CD4-positive, CD25-positive, alpha-beta regulatory T cell (primary cell): ENCODE results near the gene DHX32. TPM values are rescaled to one million over a fixed set of nuclear protein-coding genes. Genes with fewer than 3 reads are reported as not detected.
"Not testable (repeated sequence)": the region's sequence is repeated elsewhere in the genome, so short reads cannot be mapped to it uniquely, and the experiment has no call there.

Source experiments
- ATAC-seq, 2 donors: fragments of 150-1000 bp; cut with Tn5 transposase; one replicate each; pipeline ENCODE4 v1.10.0; 2021; ENCODE audit warnings: low read depth in 2 of 2, moderate number of reproducible peaks in 2 of 2, moderate library complexity in 1 of 2
- DNase-seq, 3 donors: peaks; one replicate each; pipeline versions ENCODE4 v3.0.0 to v3.0.0-alpha.2; 2012 to 2022; ENCODE audit warnings: mixed read lengths in 1 of 3
- H3K27ac ChIP-seq: one replicate; pipeline ENCODE4 v1.7.0; 2013; ENCODE audit warnings: mild to moderate bottlenecking, low read length; ENCODE audit not compliant: insufficient read depth, poor library complexity, severe bottlenecking
- H3K27me3 ChIP-seq: one replicate; pipeline ENCODE4 v1.7.0; 2013; ENCODE audit warnings: low read length; ENCODE audit not compliant: control insufficient read depth, insufficient read depth
- H3K36me3 ChIP-seq: one replicate; pipeline ENCODE4 v1.7.0; 2013; ENCODE audit warnings: mild to moderate bottlenecking, low read length, moderate library complexity; ENCODE audit not compliant: control insufficient read depth, insufficient read depth
- H3K4me1 ChIP-seq: 2 replicates; pipeline ENCODE4 v1.7.0; 2013; ENCODE audit warnings: mild to moderate bottlenecking, low read length; ENCODE audit not compliant: insufficient read depth, control insufficient read depth, poor library complexity, severe bottlenecking
- H3K4me3 ChIP-seq: one replicate; pipeline ENCODE4 v1.7.0; 2013; ENCODE audit warnings: low read depth, mild to moderate bottlenecking, low read length, moderate library complexity
- H3K9me3 ChIP-seq, 2 experiments: 1 replicate in 1 of 2; 2 replicates in 1 of 2; pipeline ENCODE4 v1.7.0; 2013; ENCODE audit warnings: low read length in 2 of 2, mild to moderate bottlenecking in 1 of 2, moderate library complexity in 1 of 2; ENCODE audit not compliant: control insufficient read depth in 2 of 2
- H3K27ac Mint-ChIP-seq, 3 donors: one replicate each; pipeline ENCODE4 v1.8.0; 2020 to 2022; ENCODE audit warnings: mild to moderate bottlenecking in 3 of 3, mixed read lengths in 3 of 3, moderate library complexity in 2 of 3
- H3K27me3 Mint-ChIP-seq: one replicate; pipeline ENCODE4 v1.8.0; 2022; ENCODE audit warnings: mild to moderate bottlenecking, mixed read lengths
- H3K36me3 Mint-ChIP-seq: one replicate; pipeline ENCODE4 v1.8.0; 2020; ENCODE audit warnings: mixed read lengths
- H3K4me1 Mint-ChIP-seq, 4 donors: one replicate each; pipeline ENCODE4 v1.8.0; 2020 to 2022; ENCODE audit warnings: mixed read lengths in 4 of 4, mild to moderate bottlenecking in 1 of 4
- H3K4me3 Mint-ChIP-seq, 4 donors: one replicate each; pipeline ENCODE4 v1.8.0; 2020 to 2022; ENCODE audit warnings: mild to moderate bottlenecking in 4 of 4, mixed read lengths in 4 of 4, moderate library complexity in 3 of 4
- H3K9me3 Mint-ChIP-seq, 7 donors: one replicate each; pipeline ENCODE4 v1.8.0; 2020 to 2022; ENCODE audit warnings: mixed read lengths in 7 of 7, mild to moderate bottlenecking in 3 of 7, moderate library complexity in 2 of 7
- polyA plus RNA-seq, 4 donors: library from polyadenylated mRNA; unstranded; fragments of 300-500 nt; fragmentation: Illumina TruSeq; gene quantifications; one replicate each; pipeline ENCODE4 v1.2.3, GENCODE V29; 2021
- total RNA-seq: library from RNA; stranded (reverse); gene quantifications from one replicate; pipeline ENCODE4 v1.2.3, GENCODE V29; 2022

DHX32 gene
- total and polyA plus RNA-seq, 5 donors from 2014 or later = 1.8 to 13.5 (median 10.3) TPM

DNA sequence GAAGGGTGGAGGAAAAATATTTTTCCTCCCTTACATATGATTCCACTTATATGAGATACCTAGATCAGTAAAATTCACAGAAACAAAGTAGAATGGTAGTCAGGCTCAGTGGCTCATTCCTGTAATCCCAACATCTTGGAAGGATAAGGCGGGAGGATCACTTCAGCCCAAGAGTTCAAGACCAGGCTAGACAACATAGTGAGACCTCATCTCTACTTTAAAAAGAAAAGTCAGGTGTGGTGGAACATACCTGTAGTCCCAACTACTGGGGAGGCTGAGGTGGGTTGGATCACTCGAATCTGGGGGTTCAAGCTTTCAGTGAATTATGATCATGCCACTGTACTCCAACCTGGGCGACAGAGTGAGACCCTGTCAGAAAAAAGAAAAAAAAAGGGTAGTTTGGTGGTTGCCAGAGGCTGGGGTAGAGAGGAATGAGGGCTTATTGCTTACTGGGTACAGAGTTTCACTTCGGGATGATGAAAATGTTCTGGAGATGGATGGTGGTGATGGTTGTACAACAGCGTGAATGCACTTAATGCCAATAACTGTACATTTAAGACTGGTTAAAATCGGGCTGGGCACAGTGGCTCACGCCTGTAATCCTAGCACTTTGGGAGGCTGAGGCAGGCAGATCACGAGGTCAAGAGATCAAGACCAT, 36.7 kb upstream of the DHX32 start:
- peak overlapping the region in 1 of 3 donors; percentile 1 for H3K27ac Mint-ChIP-seq
- H3K36me3 ChIP-seq, H3K9me3 ChIP-seq, DNase-seq, ATAC-seq, H3K27ac ChIP-seq, H3K4me3 ChIP-seq, H3K9me3 Mint-ChIP-seq, H3K27me3 ChIP-seq, H3K4me1 Mint-ChIP-seq, H3K4me1 ChIP-seq, H3K36me3 Mint-ChIP-seq, H3K4me3 Mint-ChIP-seq: not testable (repeated sequence)
- H3K27me3 Mint-ChIP-seq = peaks cover 17% of the 10 kb centered on the region

- ATAC-seq (no peak), DNase-seq (no peak)
- H3K4me1 ChIP-seq = no peaks in the 10 kb centered on the region
- no peak overlapping the region for H3K27ac ChIP-seq
- peaks cover 0 to 1% of the 10 kb centered on the region in 2 experiments for H3K9me3 ChIP-seq
- Mint-ChIP-seq H3K4me3 (no peak overlapping the region), H3K27me3 (peaks cover 24% of the 10 kb centered on the region), H3K9me3 (peaks cover 0 to 3% (median 0%) of the 10 kb centered on the region in 7 donors), H3K27ac (no peak overlapping the region), H3K4me1 (no peaks in the 10 kb centered on the region), H3K36me3 (no peaks in the 10 kb centered on the region)
- no peaks in the 10 kb centered on the region for H3K36me3 ChIP-seq
- no peak overlapping the region for H3K4me3 ChIP-seq
- peaks cover 2% of the 10 kb centered on the region for H3K27me3 ChIP-seq
These were observed 35.9 kb upstream of the DHX32 start for GRCh38 chr10:125916977-125917376.

DNA sequence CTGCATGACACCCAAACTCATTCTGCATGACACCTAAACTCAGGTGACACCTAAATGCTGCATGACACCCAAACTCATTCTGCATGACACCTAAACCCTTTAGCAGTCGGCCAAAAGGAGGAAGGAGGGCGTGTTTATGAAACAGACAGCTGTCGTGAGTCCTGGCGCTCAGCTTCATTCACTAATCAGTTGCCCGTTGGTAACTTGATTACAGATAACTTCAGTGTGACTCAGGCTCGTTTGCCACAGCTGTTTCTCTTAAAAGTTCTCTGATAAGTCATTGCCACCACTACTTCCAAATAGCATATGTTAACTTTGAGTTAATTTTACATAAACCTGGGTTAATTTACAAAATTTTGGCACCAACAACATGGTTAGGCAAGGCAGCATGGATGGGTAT, 32.2 kb upstream of the DHX32 start:
- not testable (repeated sequence) for H3K36me3 ChIP-seq, H3K27ac Mint-ChIP-seq, H3K4me3 ChIP-seq, DNase-seq, H3K9me3 ChIP-seq, H3K27ac ChIP-seq, ATAC-seq, H3K36me3 Mint-ChIP-seq, H3K4me3 Mint-ChIP-seq, H3K4me1 Mint-ChIP-seq, H3K4me1 ChIP-seq, H3K9me3 Mint-ChIP-seq, H3K27me3 ChIP-seq
- peaks cover 31% of the 10 kb centered on the region for H3K27me3 Mint-ChIP-seq

- Mint-ChIP-seq H3K27ac (no peak overlapping the region), H3K36me3 (no peaks in the 10 kb centered on the region), H3K27me3 (peaks cover 36% of the 10 kb centered on the region), H3K4me1 (no peaks in the 10 kb centered on the region), H3K9me3 (peaks cover 0 to 1% (median 0%) of the 10 kb centered on the region in 7 donors), H3K4me3 (no peak overlapping the region)
- no peak overlapping the region for H3K4me3 ChIP-seq
- no peaks in the 10 kb centered on the region for H3K36me3 ChIP-seq
- peaks cover 0 to 1% of the 10 kb centered on the region in 2 experiments for H3K9me3 ChIP-seq
- H3K27ac ChIP-seq = no peak overlapping the region
- H3K4me1 ChIP-seq = no peaks in the 10 kb centered on the region
- no peak for DNase-seq
- ATAC-seq = no peak
- peaks cover 2% of the 10 kb centered on the region for H3K27me3 ChIP-seq
These were observed 30.9 kb upstream of the DHX32 start for GRCh38 chr10:125911990-125912389.

GRCh38 chr10:125911145-125911544, 30.1 kb upstream of the DHX32 start:
- DNase-seq (no peak), ATAC-seq (no peak)
- Mint-ChIP-seq H3K4me1 (no peaks in the 10 kb centered on the region), H3K36me3 (no peaks in the 10 kb centered on the region), H3K4me3 (no peak overlapping the region), H3K27me3 (peaks cover 36% of the 10 kb centered on the region), H3K27ac (no peak overlapping the region), H3K9me3 (no peaks in the 10 kb centered on the region)
- Histone ChIP-seq H3K27ac (no peak overlapping the region), H3K36me3 (no peaks in the 10 kb centered on the region), H3K4me3 (no peak overlapping the region), H3K4me1 (no peaks in the 10 kb centered on the region), H3K9me3 (no peaks in the 10 kb centered on the region), H3K27me3 (peaks cover 2% of the 10 kb centered on the region)

DNA sequence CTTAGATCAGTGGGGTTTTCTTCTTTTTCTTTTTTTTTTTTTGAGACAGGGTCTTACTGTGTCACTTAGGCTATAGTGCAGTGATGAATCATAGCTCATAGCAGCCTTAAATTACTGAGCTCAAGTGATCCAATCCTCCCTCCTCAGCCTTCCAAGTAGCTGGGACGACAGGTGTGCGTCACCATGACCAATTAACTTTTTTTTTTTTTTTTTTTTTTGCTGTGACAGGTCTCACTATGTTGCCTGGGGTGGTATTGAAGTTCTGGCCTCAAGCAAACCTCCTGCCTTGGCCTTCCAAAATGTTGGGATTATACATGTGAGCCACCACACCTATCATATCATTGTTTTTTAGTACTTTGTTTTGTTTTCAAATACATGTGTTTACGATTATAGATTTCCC, 28.4 kb upstream of the DHX32 start:
- not testable (repeated sequence) for H3K4me3 Mint-ChIP-seq, ATAC-seq, DNase-seq, H3K4me1 ChIP-seq, H3K9me3 ChIP-seq, H3K27me3 ChIP-seq, H3K36me3 ChIP-seq, H3K27ac ChIP-seq, H3K9me3 Mint-ChIP-seq, H3K27ac Mint-ChIP-seq, H3K36me3 Mint-ChIP-seq, H3K4me3 ChIP-seq, H3K4me1 Mint-ChIP-seq
- peaks cover 31% of the 10 kb centered on the region for H3K27me3 Mint-ChIP-seq

DNA sequence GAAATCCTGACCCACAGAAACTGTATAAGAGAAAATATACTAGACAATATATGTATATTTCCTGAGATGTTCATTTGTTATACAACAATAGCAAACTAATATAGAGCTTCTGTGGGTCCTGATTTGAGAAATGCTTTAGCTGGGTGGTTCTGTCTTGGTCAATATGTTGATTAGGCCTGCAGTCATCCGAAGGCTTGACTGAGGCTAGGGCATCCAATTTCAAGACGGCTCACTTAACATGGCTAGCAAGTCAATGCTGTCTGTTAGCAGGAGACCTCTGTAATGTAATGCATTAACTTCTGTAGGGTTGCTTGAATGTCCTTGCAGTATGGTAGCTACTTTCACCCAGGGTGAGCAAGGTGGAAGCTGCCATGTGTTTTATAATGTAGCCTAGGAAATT, 27.7 kb upstream of the DHX32 start:
- H3K27ac ChIP-seq, H3K27me3 ChIP-seq, H3K4me3 Mint-ChIP-seq, H3K4me1 ChIP-seq, H3K4me1 Mint-ChIP-seq, H3K9me3 ChIP-seq, H3K36me3 Mint-ChIP-seq, ATAC-seq, H3K9me3 Mint-ChIP-seq, H3K4me3 ChIP-seq, H3K36me3 ChIP-seq, DNase-seq, H3K27ac Mint-ChIP-seq: not testable (repeated sequence)
- peaks cover 27% of the 10 kb centered on the region for H3K27me3 Mint-ChIP-seq

DNA sequence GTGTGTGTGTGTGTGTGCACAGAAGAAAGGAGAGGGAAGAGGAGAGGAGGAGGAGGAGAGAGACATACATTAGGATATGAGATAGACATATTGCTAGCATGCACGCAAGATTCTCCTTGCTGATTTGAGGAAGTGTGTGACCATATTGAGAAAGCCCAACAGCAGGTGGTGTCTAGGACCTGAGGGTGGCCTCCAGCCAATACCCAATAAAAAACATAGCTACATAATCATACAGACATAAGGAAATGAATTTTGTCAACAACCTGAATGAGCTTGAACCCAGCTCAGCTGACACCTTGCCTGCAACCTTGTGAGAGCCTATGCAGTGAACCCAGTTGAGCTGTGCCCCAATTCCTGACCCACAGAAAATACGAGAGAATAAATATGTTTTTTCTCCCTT, 26.5 kb upstream of the DHX32 start:
- H3K4me3 ChIP-seq, ATAC-seq, DNase-seq, H3K27me3 ChIP-seq, H3K36me3 Mint-ChIP-seq, H3K4me3 Mint-ChIP-seq, H3K36me3 ChIP-seq, H3K27ac ChIP-seq, H3K4me1 Mint-ChIP-seq, H3K9me3 Mint-ChIP-seq, H3K4me1 ChIP-seq, H3K9me3 ChIP-seq, H3K27ac Mint-ChIP-seq: not testable (repeated sequence)
- H3K27me3 Mint-ChIP-seq = peaks cover 17% of the 10 kb centered on the region
